ENCODE results near the gene KCNJ16.

Gene KCNJ16

DNA sequence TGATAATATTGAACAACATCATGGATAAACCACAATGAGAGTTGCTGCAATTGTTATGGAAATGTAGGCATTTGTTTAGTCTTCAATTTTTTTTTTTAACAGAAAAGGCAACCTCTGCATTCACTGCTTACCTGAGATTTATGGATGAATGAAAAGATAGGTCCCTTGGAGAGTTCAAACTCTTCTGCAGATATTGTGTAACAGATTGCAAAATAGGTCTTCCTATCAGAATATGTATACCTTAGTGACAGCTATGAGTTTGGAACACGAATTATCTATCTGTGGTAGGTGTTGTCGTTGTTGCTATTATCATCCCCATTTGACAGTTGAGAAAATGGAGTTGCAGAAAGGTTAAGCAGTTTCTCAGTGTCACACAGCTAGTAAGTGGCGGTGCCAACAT is 1.2 kb upstream of the KCNJ16 start:
- no peak for DNase-seq (ENCODE audit: low read depth)
- no peak overlapping the region for H3K4me3 ChIP-seq (ENCODE audit: low read depth, low read length)
- TF ChIP-seq, protein P1, sequence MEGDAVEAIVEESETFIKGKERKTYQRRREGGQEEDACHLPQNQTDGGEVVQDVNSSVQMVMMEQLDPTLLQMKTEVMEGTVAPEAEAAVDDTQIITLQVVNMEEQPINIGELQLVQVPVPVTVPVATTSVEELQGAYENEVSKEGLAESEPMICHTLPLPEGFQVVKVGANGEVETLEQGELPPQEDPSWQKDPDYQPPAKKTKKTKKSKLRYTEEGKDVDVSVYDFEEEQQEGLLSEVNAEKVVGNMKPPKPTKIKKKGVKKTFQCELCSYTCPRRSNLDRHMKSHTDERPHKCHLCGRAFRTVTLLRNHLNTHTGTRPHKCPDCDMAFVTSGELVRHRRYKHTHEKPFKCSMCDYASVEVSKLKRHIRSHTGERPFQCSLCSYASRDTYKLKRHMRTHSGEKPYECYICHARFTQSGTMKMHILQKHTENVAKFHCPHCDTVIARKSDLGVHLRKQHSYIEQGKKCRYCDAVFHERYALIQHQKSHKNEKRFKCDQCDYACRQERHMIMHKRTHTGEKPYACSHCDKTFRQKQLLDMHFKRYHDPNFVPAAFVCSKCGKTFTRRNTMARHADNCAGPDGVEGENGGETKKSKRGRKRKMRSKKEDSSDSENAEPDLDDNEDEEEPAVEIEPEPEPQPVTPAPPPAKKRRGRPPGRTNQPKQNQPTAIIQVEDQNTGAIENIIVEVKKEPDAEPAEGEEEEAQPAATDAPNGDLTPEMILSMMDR (IDR thresholded peaks at IDR 0.05; ENCODE audit: control insufficient read depth, extremely low read depth, insufficient read depth): no peak

DNA sequence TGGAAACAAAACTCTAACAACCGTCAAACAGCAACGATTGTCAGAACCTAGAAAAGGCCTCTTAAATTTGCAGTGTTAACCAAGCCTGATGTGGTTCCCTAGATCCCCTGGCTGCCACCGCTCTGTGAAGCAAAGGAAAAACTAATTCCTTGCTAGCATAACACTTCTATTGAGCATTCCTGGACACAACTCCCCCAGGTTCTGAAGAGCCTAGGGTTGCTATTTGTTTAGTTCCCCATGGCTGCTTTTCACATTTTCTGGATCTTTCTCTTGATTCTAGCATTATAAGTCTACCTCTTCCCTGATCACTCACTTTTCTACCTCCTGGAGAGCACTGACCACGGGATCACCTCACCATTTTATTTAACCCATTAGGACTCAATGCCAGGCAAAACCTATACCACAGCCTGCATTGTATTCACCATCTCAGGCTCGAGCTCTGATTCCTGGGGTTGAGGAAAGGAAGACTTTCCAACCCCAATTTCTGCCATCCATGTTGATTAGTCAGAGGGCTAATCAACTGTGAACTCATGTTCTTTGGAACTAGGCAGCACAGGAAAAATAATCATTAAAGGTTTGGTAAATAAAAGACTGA is 692 bp upstream of the KCNJ16 start:
- H3K4me3 ChIP-seq (ENCODE audit: low read depth, low read length): no peak overlapping the region
- DNase-seq (ENCODE audit: low read depth): no peak
- TF ChIP-seq, protein P1 (IDR thresholded peaks at IDR 0.05; ENCODE audit: control insufficient read depth, extremely low read depth, insufficient read depth): no peak

DNA sequence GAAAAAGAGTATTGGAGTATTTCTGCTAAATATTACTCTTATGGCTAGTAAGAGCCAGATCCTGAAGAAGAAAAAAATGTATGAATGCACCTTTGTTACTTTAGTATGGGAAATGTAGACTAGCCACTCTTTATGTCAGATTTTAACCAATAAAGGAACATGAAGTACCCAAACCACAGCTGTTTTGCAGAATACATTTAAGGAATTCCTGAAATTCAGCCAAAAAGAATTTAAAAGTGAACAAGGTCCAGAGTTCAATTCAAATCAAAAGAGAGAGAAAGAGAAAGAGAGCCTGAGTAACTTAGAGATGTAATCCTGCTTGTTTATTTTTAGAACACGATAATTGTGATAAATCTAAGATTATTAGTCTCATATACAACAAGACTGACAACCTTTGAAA is 1.2 kb downstream of the KCNJ16 start:
- no peak for DNase-seq (ENCODE audit: low read depth)
- TF ChIP-seq, protein P1 (IDR thresholded peaks at IDR 0.05; ENCODE audit: control insufficient read depth, extremely low read depth, insufficient read depth): no peak
- no peak overlapping the region for H3K4me3 ChIP-seq (ENCODE audit: low read depth, low read length)

DNA sequence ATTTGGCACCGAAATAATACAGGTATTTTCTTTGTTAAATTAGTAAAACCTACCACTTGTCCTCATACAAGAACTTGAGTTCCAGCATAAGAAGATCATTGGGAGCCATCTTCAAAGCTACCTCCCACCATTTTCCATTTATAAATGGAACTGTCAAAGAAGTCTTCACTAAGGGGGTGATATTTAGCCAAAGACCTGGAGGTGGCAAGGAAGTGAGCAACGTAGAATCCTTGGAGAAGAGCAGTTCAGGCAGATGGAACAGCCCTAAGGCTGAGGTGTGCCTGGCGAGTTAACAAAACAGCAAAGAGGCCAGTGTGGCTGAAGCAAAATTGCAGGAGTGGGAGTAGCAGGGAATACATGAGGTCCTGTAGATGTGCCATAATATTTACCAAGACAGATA is 1.8 kb downstream of the KCNJ16 start:
- TF ChIP-seq, protein P1 (IDR thresholded peaks at IDR 0.05; ENCODE audit: control insufficient read depth, extremely low read depth, insufficient read depth): no peak
- no peak for DNase-seq (ENCODE audit: low read depth)
- no peak overlapping the region for H3K4me3 ChIP-seq (ENCODE audit: low read depth, low read length)

DNA sequence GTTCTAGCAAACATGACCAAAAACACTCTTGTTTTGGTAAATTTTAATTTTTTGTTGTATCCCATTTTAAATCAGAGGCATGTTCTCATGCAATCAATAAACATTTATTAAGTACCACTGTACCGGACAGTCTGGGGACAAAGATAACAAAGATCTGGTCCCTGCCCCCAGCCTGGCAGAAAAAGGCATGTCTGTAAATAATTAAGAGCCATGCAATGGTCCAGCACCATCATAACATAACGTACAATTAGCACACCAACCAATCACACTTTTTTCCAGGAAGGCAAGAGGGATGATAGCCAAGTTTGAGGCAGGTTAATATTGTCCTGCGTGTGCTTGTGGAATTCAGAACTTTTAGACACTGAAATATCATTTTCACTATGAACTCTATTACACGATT is 3.5 kb downstream of the KCNJ16 start:
- H3K4me3 ChIP-seq (ENCODE audit: low read depth, low read length): no peak overlapping the region
- DNase-seq (ENCODE audit: low read depth): no peak
- TF ChIP-seq, protein P1 (IDR thresholded peaks at IDR 0.05; ENCODE audit: control insufficient read depth, extremely low read depth, insufficient read depth): no peak

DNA sequence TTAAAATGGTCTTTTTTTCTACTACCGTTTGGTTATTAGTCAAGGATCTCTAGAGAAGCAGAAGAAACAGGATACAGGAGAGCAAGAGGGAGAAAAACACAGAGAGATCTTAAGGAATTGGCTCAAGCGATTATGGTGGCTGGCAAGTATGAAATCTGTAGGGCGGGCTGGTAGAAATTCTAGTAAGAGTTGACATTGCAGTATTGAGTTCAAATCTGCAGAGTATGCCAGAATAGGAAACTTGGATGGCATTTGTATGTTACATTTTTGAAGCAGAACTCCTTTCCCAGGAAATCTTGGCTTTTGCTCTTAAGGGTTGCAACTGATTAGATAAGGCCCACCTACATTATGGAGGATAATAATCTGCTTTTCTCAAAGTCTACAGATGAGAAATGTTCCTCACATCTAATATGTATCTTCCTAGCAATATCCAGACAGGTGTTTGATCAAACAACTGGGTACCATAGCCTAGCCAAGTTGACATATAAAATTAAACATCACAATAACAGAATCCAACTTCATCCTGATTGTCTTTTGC is 4.0 kb downstream of the KCNJ16 start:
- H3K4me3 ChIP-seq (ENCODE audit: low read depth, low read length): no peak overlapping the region
- TF ChIP-seq, protein P1 (IDR thresholded peaks at IDR 0.05; ENCODE audit: control insufficient read depth, extremely low read depth, insufficient read depth): no peak
- DNase-seq (ENCODE audit: low read depth): no peak

Data from LNCaP clone FGC (cell line).